Subcutaneous abdominal adipose tissue (tissue), 5 donors: ENCODE measurements around the gene CBY2.

Source experiments
- H3K27ac ChIP-seq: one replicate; pipeline ENCODE4 v1.7.0; 2013; ENCODE audit warnings: low read depth, mild to moderate bottlenecking, inconsistent platforms, low read length, moderate library complexity
- H3K27me3 ChIP-seq, 5 donors: one replicate each; pipeline ENCODE4 v1.7.0; 2013; ENCODE audit warnings: low read length in 5 of 5, inconsistent platforms in 1 of 5; ENCODE audit not compliant: control insufficient read depth in 5 of 5, insufficient read depth in 4 of 5
- H3K36me3 ChIP-seq, 5 donors: one replicate each; pipeline ENCODE4 v1.7.0; 2013; ENCODE audit warnings: low read length in 5 of 5; ENCODE audit not compliant: control insufficient read depth in 5 of 5, insufficient read depth in 5 of 5
- H3K4me1 ChIP-seq, 5 donors: one replicate each; pipeline ENCODE4 v1.7.0; 2013; ENCODE audit warnings: low read length in 5 of 5, mild to moderate bottlenecking in 3 of 5, moderate library complexity in 1 of 5; ENCODE audit not compliant: control insufficient read depth in 5 of 5, insufficient read depth in 5 of 5
- H3K4me3 ChIP-seq, 5 donors: one replicate each; pipeline ENCODE4 v1.7.0; 2013; ENCODE audit warnings: low read length in 5 of 5, low read depth in 1 of 5
- H3K9ac ChIP-seq, 5 donors: one replicate each; pipeline ENCODE4 v1.7.0; 2013; ENCODE audit warnings: low read length in 5 of 5, mild to moderate bottlenecking in 4 of 5, moderate library complexity in 3 of 5
- H3K9me3 ChIP-seq, 5 donors: one replicate each; pipeline ENCODE4 v1.7.0; 2013; ENCODE audit warnings: low read length in 5 of 5; ENCODE audit not compliant: control insufficient read depth in 5 of 5
- donor health status: healthy.
- donor health status: healthy.
- donor health status: healthy.
- donor health status: healthy.
- donor health status: healthy.

The CBY2 gene

GRCh38 chr13:45696610-45697226 is 5.4 kb upstream of the CBY2 start:
- Histone ChIP-seq H3K36me3 (no peaks in the 10 kb centered on the region), H3K27ac (no peak overlapping the region), H3K9ac (no peak overlapping the region), H3K4me1 (peaks cover 0 to 15% (median 0%) of the 10 kb centered on the region in 5 donors), H3K27me3 (no peaks in the 10 kb centered on the region), H3K4me3 (no peak overlapping the region), H3K9me3 (peaks cover 0 to 5% (median 0%) of the 10 kb centered on the region in 5 donors)

DNA sequence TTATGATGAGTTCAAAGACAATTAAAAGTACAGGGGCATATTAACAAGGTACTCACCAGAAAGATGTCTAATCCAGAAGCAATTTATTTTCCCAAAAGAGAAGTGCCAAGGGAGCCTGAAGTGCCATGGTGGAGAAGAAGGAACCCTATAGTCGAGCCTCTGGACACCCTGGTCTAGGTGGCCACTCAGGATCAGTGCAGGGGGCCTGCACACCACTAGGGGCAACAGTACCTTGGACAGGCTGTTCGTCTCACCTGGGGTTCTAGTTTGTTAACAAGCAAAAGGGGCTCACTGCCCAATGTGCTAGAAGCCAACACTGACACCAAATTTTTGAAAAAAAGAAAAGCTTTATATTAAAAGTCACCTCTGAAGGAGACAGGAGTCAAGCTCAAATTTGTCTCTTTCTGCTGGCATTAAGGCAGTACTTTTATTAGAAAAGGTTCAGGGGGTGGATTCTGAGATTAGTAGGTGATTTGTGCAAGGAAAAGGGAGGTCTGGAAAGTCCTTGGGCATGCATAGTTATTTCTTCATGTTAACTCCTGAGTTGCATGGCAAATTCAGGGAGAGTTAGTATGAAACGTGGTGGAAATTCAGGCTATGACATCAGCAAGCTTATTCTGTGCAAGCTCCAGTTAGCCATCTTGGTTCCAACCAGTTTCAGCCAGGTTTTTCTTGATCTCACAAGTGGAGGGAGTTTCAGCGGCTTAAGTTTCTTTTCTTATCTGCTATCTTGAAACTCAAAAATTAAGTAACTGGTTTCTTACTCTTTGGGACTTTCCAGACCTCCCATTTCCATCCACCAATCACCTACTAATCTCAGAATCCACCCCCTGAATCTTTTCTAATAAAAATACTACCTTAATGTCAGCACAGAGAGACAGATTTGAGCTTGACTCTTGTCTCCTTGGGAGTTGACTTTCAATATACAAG is 884 bp upstream of the CBY2 start:
- no peak overlapping the region for H3K4me3 ChIP-seq
- no peak overlapping the region for H3K9ac ChIP-seq
- H3K4me1 ChIP-seq: peaks cover 0 to 6% (median 5%) of the 10 kb centered on the region in 5 donors
- H3K27me3 ChIP-seq: no peaks in the 10 kb centered on the region
- H3K36me3 ChIP-seq: no peaks in the 10 kb centered on the region
- no peaks in the 10 kb centered on the region for H3K9me3 ChIP-seq
- H3K27ac ChIP-seq: no peak overlapping the region

DNA sequence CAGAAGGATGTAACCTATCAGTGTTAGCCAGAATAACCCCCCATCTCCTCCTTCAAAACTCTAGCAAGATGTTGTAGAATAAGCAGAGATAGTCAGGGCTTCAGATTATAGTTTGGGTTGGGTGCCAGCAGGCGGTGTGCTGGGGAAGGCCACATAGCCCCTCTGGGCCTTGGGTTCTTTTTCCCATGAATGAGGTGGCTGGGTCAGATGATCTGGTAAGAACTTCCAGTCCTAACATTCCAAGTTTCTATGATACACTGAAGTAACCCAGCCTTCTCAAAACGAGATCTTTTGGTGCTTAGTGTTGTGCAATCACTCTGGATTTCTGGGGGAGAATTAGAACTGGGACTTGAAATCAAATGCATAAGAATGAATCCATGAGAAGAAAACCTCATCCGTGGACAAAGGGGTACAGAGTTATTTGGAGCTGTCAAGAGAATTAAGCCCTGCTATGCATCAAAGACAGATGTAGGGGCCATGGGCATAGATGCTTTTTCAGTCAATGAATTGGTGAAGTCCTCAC is 810 bp downstream of the CBY2 start:
- no peak overlapping the region for H3K4me3 ChIP-seq

GRCh38 chr13:45704211-45704739 is 2.2 kb downstream of the CBY2 start:
- no peak overlapping the region for H3K27ac ChIP-seq
- no peaks in the 10 kb centered on the region for H3K36me3 ChIP-seq
- H3K9me3 ChIP-seq: no peaks in the 10 kb centered on the region
- H3K4me3 ChIP-seq: no peak overlapping the region
- H3K27me3 ChIP-seq: no peaks in the 10 kb centered on the region
- H3K9ac ChIP-seq: no peak overlapping the region
- peaks cover 0 to 5% (median 0%) of the 10 kb centered on the region in 5 donors for H3K4me1 ChIP-seq

More for the DNA sequence above, 810 bp downstream of the CBY2 start:
- no peaks in the 10 kb centered on the region for H3K9me3 ChIP-seq
- H3K9ac ChIP-seq: no peak overlapping the region
- H3K27ac ChIP-seq: no peak overlapping the region
- no peaks in the 10 kb centered on the region for H3K36me3 ChIP-seq
- H3K27me3 ChIP-seq: no peaks in the 10 kb centered on the region
- peaks cover 0 to 5% (median 0%) of the 10 kb centered on the region in 5 donors for H3K4me1 ChIP-seq

- no peak overlapping the region for H3K27ac ChIP-seq
- peaks cover 0 to 5% (median 0%) of the 10 kb centered on the region in 5 donors for H3K4me1 ChIP-seq
- no peak overlapping the region for H3K4me3 ChIP-seq
- H3K9me3 ChIP-seq: no peaks in the 10 kb centered on the region
- no peaks in the 10 kb centered on the region for H3K36me3 ChIP-seq
- H3K27me3 ChIP-seq: no peaks in the 10 kb centered on the region
- no peak overlapping the region for H3K9ac ChIP-seq
Measured at GRCh38 chr13:45704854-45705695, 3.0 kb downstream of the CBY2 start.

GRCh38 chr13:45705918-45706317 is 3.8 kb downstream of the CBY2 start:
- no peak overlapping the region for H3K9ac ChIP-seq
- no peaks in the 10 kb centered on the region for H3K36me3 ChIP-seq
- H3K4me3 ChIP-seq: no peak overlapping the region
- no peaks in the 10 kb centered on the region for H3K9me3 ChIP-seq
- no peaks in the 10 kb centered on the region for H3K27me3 ChIP-seq
- peaks cover 0 to 5% (median 0%) of the 10 kb centered on the region in 5 donors for H3K4me1 ChIP-seq
- no peak overlapping the region for H3K27ac ChIP-seq

- H3K36me3 ChIP-seq: no peaks in the 10 kb centered on the region
- H3K4me1 ChIP-seq: peaks cover 0 to 5% (median 0%) of the 10 kb centered on the region in 5 donors
- H3K9ac ChIP-seq: no peak overlapping the region
- H3K4me3 ChIP-seq: no peak overlapping the region
- no peak overlapping the region for H3K27ac ChIP-seq
- H3K9me3 ChIP-seq: no peaks in the 10 kb centered on the region
- H3K27me3 ChIP-seq: no peaks in the 10 kb centered on the region
Measured at GRCh38 chr13:45707516-45708100, 5.5 kb downstream of the CBY2 start.

DNA sequence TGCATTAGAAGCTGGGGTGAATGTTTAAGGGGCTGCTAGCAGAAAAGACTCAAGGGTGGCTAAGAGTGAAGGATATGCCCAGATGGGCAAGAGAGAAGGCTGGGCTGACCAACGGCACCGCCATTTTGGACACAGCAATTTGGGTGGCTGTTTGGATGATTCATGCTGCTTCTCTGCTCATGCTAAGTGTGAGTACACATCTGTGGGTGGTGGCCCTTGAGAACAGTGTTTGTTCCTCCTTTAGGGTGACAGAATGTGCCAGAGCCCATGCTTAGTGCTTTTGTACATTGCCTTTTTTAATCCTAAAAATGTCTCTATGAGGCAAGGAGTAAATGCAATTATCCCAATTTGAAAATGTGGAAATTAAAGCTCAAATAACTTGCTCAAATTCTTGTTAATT is 9.8 kb downstream of the CBY2 start:
- no peaks in the 10 kb centered on the region for H3K4me1 ChIP-seq
- H3K9me3 ChIP-seq: peaks cover 0 to 6% (median 0%) of the 10 kb centered on the region in 5 donors
- H3K36me3 ChIP-seq: no peaks in the 10 kb centered on the region
- H3K4me3 ChIP-seq: peak overlapping the region in 1 of 5 donors; percentile 9
- H3K9ac ChIP-seq: no peak overlapping the region
- no peak overlapping the region for H3K27ac ChIP-seq
- H3K27me3 ChIP-seq: no peaks in the 10 kb centered on the region

DNA sequence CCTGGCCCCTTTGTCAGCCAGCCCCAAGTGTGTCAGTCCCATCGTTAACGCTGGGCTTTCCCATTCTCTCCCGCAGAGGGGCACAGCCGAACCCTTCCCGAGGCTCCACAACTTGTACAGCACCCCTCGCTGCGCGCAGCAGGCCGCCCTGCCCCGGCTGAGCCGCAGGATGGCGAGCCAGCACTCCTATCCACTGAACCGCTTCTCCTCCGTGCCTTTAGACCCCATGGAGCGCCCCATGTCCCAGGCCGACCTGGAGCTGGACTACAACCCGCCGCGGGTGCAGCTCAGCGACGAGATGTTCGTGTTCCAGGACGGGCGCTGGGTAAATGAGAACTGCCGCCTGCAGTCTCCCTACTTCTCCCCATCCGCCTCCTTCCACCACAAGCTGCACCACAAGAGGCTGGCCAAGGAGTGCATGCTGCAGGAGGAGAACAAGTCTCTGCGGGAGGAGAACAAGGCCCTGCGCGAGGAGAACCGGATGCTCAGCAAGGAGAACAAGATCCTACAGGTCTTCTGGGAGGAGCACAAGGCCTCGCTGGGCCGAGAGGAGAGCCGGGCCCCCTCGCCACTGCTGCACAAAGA is 11.1 kb downstream of the CBY2 start:
- Histone ChIP-seq H3K27me3 (no peaks in the 10 kb centered on the region), H3K27ac (no peak overlapping the region), H3K36me3 (no peaks in the 10 kb centered on the region), H3K4me3 (no peak overlapping the region), H3K9me3 (peaks cover 0 to 6% (median 0%) of the 10 kb centered on the region in 5 donors), H3K9ac (no peak overlapping the region), H3K4me1 (peaks cover 0 to 4% (median 0%) of the 10 kb centered on the region in 5 donors)
